Measurements from ENCODE around the gene TTC34.

Gene TTC34

GRCh38 chr1:2596530-2597333 lies 204.8 kb downstream of the TTC34 start:
- Histone ChIP-seq H3K27me3 (ENCODE audit: low read depth, low read length) (no peaks in the 10 kb centered on the region), H3K4me2 (ENCODE audit: low read length) (no peak overlapping the region), H3K4me1 (ENCODE audit: low read length) (no peaks in the 10 kb centered on the region), H3K27ac (ENCODE audit: low read length) (no peak overlapping the region), H3K36me3 (replicated peaks; ENCODE audit: low read depth, low read length) (no peaks in the 10 kb centered on the region), H3K9me3 (ENCODE audit: insufficient read depth, low read length) (no peaks in the 10 kb centered on the region), H4K20me1 (ENCODE audit: insufficient read depth, low read length) (no peaks in the 10 kb centered on the region), H3K9ac (ENCODE audit: low read length) (no peak overlapping the region), H2AFZ (ENCODE audit: low read depth, low read length) (no peak overlapping the region), H3K4me3 (ENCODE audit: low read length) (no peak overlapping the region), H3K79me2 (ENCODE audit: low read length) (no peaks in the 10 kb centered on the region)
- TF ChIP-seq EZH2phosphoT487 (IDR thresholded peaks at IDR 0.05; ENCODE audit: low read depth) = no peak
- TF ChIP-seq CTCF (IDR thresholded peaks at IDR 0.05; ENCODE audit: low read depth, low read length) = no peak

GRCh38 chr1:2595812-2596529 lies 205.5 kb downstream of the TTC34 start:
- Histone ChIP-seq H3K9ac (ENCODE audit: low read length) (no peak overlapping the region), H3K4me1 (ENCODE audit: low read length) (no peaks in the 10 kb centered on the region), H3K79me2 (ENCODE audit: low read length) (no peaks in the 10 kb centered on the region), H3K4me3 (ENCODE audit: low read length) (no peak overlapping the region), H3K4me2 (ENCODE audit: low read length) (no peak overlapping the region), H3K9me3 (ENCODE audit: insufficient read depth, low read length) (no peaks in the 10 kb centered on the region), H4K20me1 (ENCODE audit: insufficient read depth, low read length) (no peaks in the 10 kb centered on the region), H2AFZ (ENCODE audit: low read depth, low read length) (no peak overlapping the region), H3K27ac (ENCODE audit: low read length) (no peak overlapping the region), H3K27me3 (ENCODE audit: low read depth, low read length) (no peaks in the 10 kb centered on the region), H3K36me3 (replicated peaks; ENCODE audit: low read depth, low read length) (no peaks in the 10 kb centered on the region)
- TF ChIP-seq EZH2phosphoT487 (IDR thresholded peaks at IDR 0.05; ENCODE audit: low read depth) (no peak), CTCF (IDR thresholded peaks at IDR 0.05; ENCODE audit: low read depth, low read length) (no peak)

GRCh38 chr1:2595261-2595811 lies 206.2 kb downstream of the TTC34 start:
- Histone ChIP-seq H3K36me3 (replicated peaks; ENCODE audit: low read depth, low read length) (no peaks in the 10 kb centered on the region), H3K4me3 (ENCODE audit: low read length) (no peak overlapping the region), H3K79me2 (ENCODE audit: low read length) (no peaks in the 10 kb centered on the region), H3K4me2 (ENCODE audit: low read length) (no peak overlapping the region), H4K20me1 (ENCODE audit: insufficient read depth, low read length) (no peaks in the 10 kb centered on the region), H3K27ac (ENCODE audit: low read length) (no peak overlapping the region), H2AFZ (ENCODE audit: low read depth, low read length) (no peak overlapping the region), H3K27me3 (ENCODE audit: low read depth, low read length) (no peaks in the 10 kb centered on the region), H3K4me1 (ENCODE audit: low read length) (no peaks in the 10 kb centered on the region), H3K9me3 (ENCODE audit: insufficient read depth, low read length) (no peaks in the 10 kb centered on the region), H3K9ac (ENCODE audit: low read length) (no peak overlapping the region)
- TF ChIP-seq CTCF (IDR thresholded peaks at IDR 0.05; ENCODE audit: low read depth, low read length) = no peak
- TF ChIP-seq EZH2phosphoT487 (IDR thresholded peaks at IDR 0.05; ENCODE audit: low read depth) = no peak

GRCh38 chr1:2594641-2595131 lies 206.8 kb downstream of the TTC34 start:
- Histone ChIP-seq H3K9me3 (ENCODE audit: insufficient read depth, low read length) (no peaks in the 10 kb centered on the region), H3K4me1 (ENCODE audit: low read length) (no peaks in the 10 kb centered on the region), H3K79me2 (ENCODE audit: low read length) (no peaks in the 10 kb centered on the region), H3K4me3 (ENCODE audit: low read length) (no peak overlapping the region), H3K36me3 (replicated peaks; ENCODE audit: low read depth, low read length) (no peaks in the 10 kb centered on the region), H3K4me2 (ENCODE audit: low read length) (no peak overlapping the region), H3K27me3 (ENCODE audit: low read depth, low read length) (no peaks in the 10 kb centered on the region), H4K20me1 (ENCODE audit: insufficient read depth, low read length) (no peaks in the 10 kb centered on the region), H2AFZ (ENCODE audit: low read depth, low read length) (no peak overlapping the region), H3K27ac (ENCODE audit: low read length) (no peak overlapping the region), H3K9ac (ENCODE audit: low read length) (no peak overlapping the region)
- TF ChIP-seq CTCF (IDR thresholded peaks at IDR 0.05; ENCODE audit: low read depth, low read length) (no peak), EZH2phosphoT487 (IDR thresholded peaks at IDR 0.05; ENCODE audit: low read depth) (no peak)
